H1 (cell line): Measurements from ENCODE around the gene KAT14. TPM values are rescaled to one million over a fixed set of nuclear protein-coding genes. Genes with fewer than 3 reads are reported as not detected.

Experiments
- CTCF ChIA-PET: fragments of 300-600 bp; sonication (Branson Sonifier 250); formaldehyde crosslinking; loops from one replicate; lab custom pipeline; 2021; ENCODE audit not compliant: partially characterized antibody; lab: Charles Lee
- POLR2A ChIA-PET: fragments of 300-600 bp; sonication (Branson Sonifier 250); formaldehyde crosslinking; loops from one replicate; lab custom pipeline; 2021; ENCODE audit warnings: inconsistent platforms; ENCODE audit not compliant: partially characterized antibody; lab: Charles Lee
- DNase-seq, 2 experiments: peaks; one replicate each; pipeline versions ENCODE4 v3.0.0 to v3.0.0-alpha.2; 2010 to 2022; ENCODE audit warnings: low spot score in 2 of 2, low read depth in 1 of 2, mixed read lengths in 1 of 2
- FAIRE-seq: peaks from 2 replicates; lab custom pipeline; 2011; peaks lifted over from hg19 to GRCh38; lab: Jason Lieb, UNC
- H2AFZ ChIP-seq: 2 replicates; pipeline ENCODE4 v1.8.1; 2012; ENCODE audit warnings: low read length, inconsistent platforms
- H2AK5ac ChIP-seq: 2 replicates; pipeline ENCODE4 v1.6.1; 2013; ENCODE audit warnings: low read depth, low read length
- H2BK120ac ChIP-seq: replicated peaks from 2 replicates; pipeline ENCODE3; 2013; ENCODE audit warnings: low read depth, low read length, inconsistent platforms
- H2BK12ac ChIP-seq: 2 replicates; pipeline ENCODE4 v1.6.1; 2013; ENCODE audit warnings: low read depth, low read length
- H2BK15ac ChIP-seq: 2 replicates; pipeline ENCODE4 v1.6.1; 2013; ENCODE audit warnings: low read length
- H2BK20ac ChIP-seq: 2 replicates; pipeline ENCODE4 v1.6.1; 2013; ENCODE audit warnings: low read length
- H2BK5ac ChIP-seq: 2 replicates; pipeline ENCODE4 v1.6.1; 2013; ENCODE audit warnings: low read depth, low read length
- H3K14ac ChIP-seq: 2 replicates; pipeline ENCODE4 v1.6.1; 2013; ENCODE audit warnings: inconsistent platforms; ENCODE audit not compliant: insufficient read length
- H3K18ac ChIP-seq: 2 replicates; pipeline ENCODE4 v1.6.1; 2013; ENCODE audit warnings: low read length; ENCODE audit errors: extremely low read depth
- H3K23ac ChIP-seq: 2 replicates; pipeline ENCODE4 v1.6.1; 2013; ENCODE audit warnings: inconsistent platforms; ENCODE audit not compliant: insufficient read length
- H3K23me2 ChIP-seq: 2 replicates; pipeline ENCODE4 v1.6.1; 2013; ENCODE audit warnings: low read depth, low read length
- H3K27ac ChIP-seq: 2 replicates; pipeline ENCODE4 v1.6.1; 2011; ENCODE audit warnings: low read depth, low read length, inconsistent platforms
- H3K27me3 ChIP-seq, 4 experiments: replicated peaks in 1 of 4; 1 replicate in 1 of 4; 2 replicates in 3 of 4; pipeline versions ENCODE4 v1.6.1 to v1.8.1; 2011 to 2013; ENCODE audit warnings: low read length in 3 of 4, mild to moderate bottlenecking in 3 of 4, inconsistent platforms in 2 of 4, mixed read lengths in 2 of 4, moderate library complexity in 1 of 4; ENCODE audit not compliant: control insufficient read depth in 3 of 4, insufficient read depth in 3 of 4; ENCODE audit errors: extremely low read depth in 1 of 4
- H3K36me3 ChIP-seq, 4 experiments: 2 replicates each; pipeline versions ENCODE4 v1.6.1 to v1.8.1; 2011 to 2013; ENCODE audit warnings: mild to moderate bottlenecking in 4 of 4, low read length in 3 of 4, moderate library complexity in 2 of 4, control low read depth in 1 of 4, inconsistent platforms in 1 of 4; ENCODE audit not compliant: insufficient read depth in 4 of 4, control insufficient read depth in 2 of 4
- H3K4ac ChIP-seq: replicated peaks from 2 replicates; pipeline ENCODE3; 2013; ENCODE audit warnings: low read length, low read depth, mixed read lengths, inconsistent platforms; ENCODE audit not compliant: insufficient read length
- H3K4me1 ChIP-seq, 4 experiments: replicated peaks in 1 of 4; 1 replicate in 1 of 4; 2 replicates in 3 of 4; pipeline versions ENCODE4 v1.6.1 to v1.8.1; 2011 to 2013; ENCODE audit warnings: low read length in 3 of 4, inconsistent platforms in 2 of 4, mixed read lengths in 1 of 4; ENCODE audit not compliant: insufficient read depth in 4 of 4, control insufficient read depth in 3 of 4
- H3K4me2 ChIP-seq, 2 experiments: 2 replicates each; pipeline versions ENCODE4 v1.6.1 to v1.8.1; 2011 to 2013; ENCODE audit warnings: low read depth in 2 of 2, low read length in 2 of 2, control low read depth in 1 of 2, inconsistent platforms in 1 of 2, mild to moderate bottlenecking in 1 of 2; ENCODE audit not compliant: insufficient read depth in 1 of 2
- H3K4me3 ChIP-seq, 4 experiments: fragments of 200-600, 300-600 bp in 1 of 4; sonication (generic), shearing (Covaris generic), sonication (Bioruptor Twin) in 1 of 4; 2 replicates each; pipeline versions ENCODE4 v1.5.1 to v1.8.1; 2011 to 2016; ENCODE audit warnings: low read length in 4 of 4, low read depth in 3 of 4, control low read depth in 2 of 4, inconsistent platforms in 2 of 4, mild to moderate bottlenecking in 2 of 4, mixed read lengths in 1 of 4, moderate library complexity in 1 of 4; ENCODE audit not compliant: insufficient read depth in 2 of 4; ENCODE audit errors: extremely low read depth in 1 of 4
- H3K56ac ChIP-seq: replicated peaks from 2 replicates; pipeline ENCODE3; 2013; ENCODE audit warnings: low read depth, mild to moderate bottlenecking, mixed read lengths, low read length, inconsistent platforms; ENCODE audit not compliant: insufficient read length
- H3K79me1 ChIP-seq: 2 replicates; pipeline ENCODE4 v1.6.1; 2013; ENCODE audit warnings: low read depth, low read length, control low read depth
- H3K79me2 ChIP-seq, 2 experiments: 2 replicates each; pipeline versions ENCODE4 v1.6.1 to v1.8.1; 2012 to 2013; ENCODE audit warnings: low read length in 2 of 2, mild to moderate bottlenecking in 2 of 2, inconsistent platforms in 1 of 2; ENCODE audit not compliant: insufficient read depth in 2 of 2, control insufficient read depth in 1 of 2
- H3K9ac ChIP-seq, 4 experiments: replicated peaks in 1 of 4; 1 replicate in 1 of 4; 2 replicates in 3 of 4; pipeline versions ENCODE4 v1.6.1 to v1.8.1; 2011 to 2013; ENCODE audit warnings: low read depth in 3 of 4, low read length in 3 of 4, control low read depth in 2 of 4, mild to moderate bottlenecking in 2 of 4, moderate library complexity in 2 of 4, inconsistent platforms in 1 of 4; ENCODE audit errors: extremely low read depth in 1 of 4
- H3K9me3 ChIP-seq, 2 experiments: 2 replicates each; pipeline versions ENCODE4 v1.6.1 to v1.8.1; 2012 to 2013; ENCODE audit warnings: mild to moderate bottlenecking in 2 of 2, moderate library complexity in 2 of 2, control low read depth in 1 of 2, inconsistent platforms in 1 of 2, low read depth in 1 of 2, low read length in 1 of 2, mixed read lengths in 1 of 2; ENCODE audit not compliant: insufficient read depth in 2 of 2
- H4K20me1 ChIP-seq, 2 experiments: replicated peaks in 1 of 2; 2 replicates each; pipeline versions ENCODE3 to v1.8.1; 2011 to 2013; ENCODE audit warnings: inconsistent platforms in 2 of 2, low read length in 2 of 2, mild to moderate bottlenecking in 1 of 2; ENCODE audit not compliant: insufficient read depth in 2 of 2, control insufficient read depth in 1 of 2
- H4K5ac ChIP-seq: 2 replicates; pipeline ENCODE4 v1.6.1; 2013; ENCODE audit warnings: low read length, low read depth, mixed read lengths, inconsistent platforms; ENCODE audit not compliant: insufficient read length
- H4K8ac ChIP-seq: 2 replicates; pipeline ENCODE4 v1.8.0; 2013; ENCODE audit warnings: mild to moderate bottlenecking, moderate library complexity, low read length, inconsistent platforms; ENCODE audit not compliant: insufficient read depth; ENCODE audit errors: extremely low read depth
- H4K91ac ChIP-seq: replicated peaks from 2 replicates; pipeline ENCODE3; 2013; ENCODE audit warnings: low read length, mixed read lengths, inconsistent platforms; ENCODE audit not compliant: insufficient read length
- CTBP2 ChIP-seq: IDR thresholded peaks from 2 replicates; pipeline ENCODE4 v1.7.0; 2011; ENCODE audit warnings: borderline replicate concordance, mild to moderate bottlenecking, moderate library complexity, mixed read lengths, low read length; ENCODE audit not compliant: insufficient read depth, insufficient read length
- KDM5A ChIP-seq: fragments of 200-600 bp; IDR thresholded peaks from 2 replicates; pipeline ENCODE4 v1.7.1; 2012; ENCODE audit warnings: mild to moderate bottlenecking, low read length, inconsistent platforms, mixed read lengths
- TAF1 ChIP-seq: IDR thresholded peaks from 2 replicates; pipeline ENCODE4 v1.6.1; 2011; ENCODE audit warnings: mild to moderate bottlenecking, low read depth, low read length
- WGBS, 2 experiments: shearing (Covaris generic) in 1 of 2; methylation state at CpG; one replicate each; pipeline versions ENCODE4 v1.1.6 to v1.1.7; 2013 to 2015; ENCODE audit warnings: low lambda C conversion rate in 2 of 2, mixed read lengths in 2 of 2, inconsistent platforms in 1 of 2, low coverage in 1 of 2, missing lambda C conversion rate in 1 of 2; ENCODE audit not compliant: insufficient replicate concordance in 2 of 2, insufficient coverage in 1 of 2, insufficient read length in 1 of 2; ENCODE audit errors: extremely low coverage in 1 of 2, missing lambda C conversion rate in 1 of 2; 5-methylcytosine and 5-hydroxymethylcytosine counted together
- polyA plus RNA-seq, 7 experiments: library from polyadenylated mRNA; depleted of rRNA in 3 of 7; stranded (reverse) in 5 of 7; unstranded in 2 of 7; fragments of >200 nt in 5 of 7; fragments of 200-250 nt in 2 of 7; gene quantifications; 1 replicate in 5 of 7; 2 replicates in 1 of 7; 4 replicates in 1 of 7; pipeline versions ENCODE4 v1.2.1 to v1.2.3, GENCODE V29; 2011 to 2013; ENCODE audit warnings: missing spikeins in 2 of 7, mixed read lengths in 2 of 7
- total RNA-seq: library from RNA; stranded (reverse); fragmentation: NEBNext Ultra II Directional; extraction: Animal tissue kit (Norgen Biotek cat#: 25700); gene quantifications from 2 replicates; pipeline ENCODE4 v1.2.1, GENCODE V29; 2021

KAT14 gene
- total and polyA plus RNA-seq, 2 of the 8 experiments (the other 6 are each of a cell fraction or from before 2014, with no cell fraction given) = 17.3 to 29.3 TPM

DNA sequence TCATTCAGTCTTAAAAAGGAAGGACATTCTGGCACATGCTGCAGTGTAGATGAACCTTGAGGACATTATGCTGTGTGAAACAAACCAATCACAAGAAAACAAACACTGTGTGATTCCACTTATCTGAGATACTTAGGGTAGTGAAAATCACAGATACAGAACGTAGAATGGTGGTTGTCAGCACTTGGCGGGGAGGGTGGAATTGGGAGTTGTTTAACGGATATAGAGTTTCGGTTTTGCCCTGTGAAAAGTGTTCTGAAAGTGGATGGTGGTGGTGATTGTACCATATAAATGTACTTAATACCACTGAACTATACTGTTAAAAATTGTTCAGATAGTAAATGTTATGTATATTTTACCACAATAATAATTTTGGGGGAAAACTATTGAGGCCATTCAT lies 18.4 kb downstream of the KAT14 start:
- Histone ChIP-seq H3K36me3 (peaks cover 0 to 39% (median 15%) of the 10 kb centered on the region in 4 experiments; a peak in 6 of 8 replicates), H3K4me2 (no peak overlapping the region), H3K79me2 (no peaks in the 10 kb centered on the region), H3K9me3 (no peaks in the 10 kb centered on the region), H2BK12ac (no peak overlapping the region), H4K8ac (no peak overlapping the region), H3K23ac (no peak overlapping the region), H3K18ac (no peak overlapping the region), H3K56ac (no peak overlapping the region), H4K91ac (no peak overlapping the region), H2BK120ac (no peak overlapping the region), H2BK20ac (no peak overlapping the region), H3K14ac (no peak overlapping the region), H3K9ac (peak overlapping the region in 1 of 4 experiments; percentile 8; a peak in 1 of 7 replicates), H3K4me1 (no peaks in the 10 kb centered on the region), H2AFZ (no peak overlapping the region), H3K27me3 (no peaks in the 10 kb centered on the region), H3K27ac (no peak overlapping the region), H2BK5ac (no peak overlapping the region), H2AK5ac (no peak overlapping the region), H3K4me3 (no peak overlapping the region), H4K5ac (no peak overlapping the region), H3K23me2 (no peaks in the 10 kb centered on the region), H4K20me1 (peaks cover 0 to 2% of the 10 kb centered on the region in 2 experiments), H3K79me1 (no peaks in the 10 kb centered on the region), H3K4ac (no peak overlapping the region), H2BK15ac (no peak overlapping the region)
- ChIA-PET POLR2A (no interaction called here), CTCF (no interaction called here)
- TF ChIP-seq TAF1 (no peak), KDM5A (no peak), CTBP2 (no peak)
- FAIRE-seq = no peak
- DNase-seq = no peak
- WGBS, 2 experiments = 96% methylated on average over 4 of the region's 4 CpGs; no CpG with 5 or more reads in 1 of the 2 experiments
